HCT116 (cell line): ENCODE results near the gene POLR3GL.

Experiments
- CTCF ChIP-seq, 3 experiments: fragments of 200-600 bp in 1 of 3; sonication (generic) in 1 of 3; IDR thresholded peaks in 2 of 3; conservative IDR thresholded peaks in 1 of 3; 2 replicates each; pipeline ENCODE4 v1.5.1; 2012 to 2017; ENCODE audit warnings: low read depth in 2 of 3, low read length in 2 of 3, antibody characterized with exemption in 1 of 3, borderline replicate concordance in 1 of 3, control low read depth in 1 of 3, mild to moderate bottlenecking in 1 of 3, mixed read lengths in 1 of 3, mixed run types in 1 of 3, moderate library complexity in 1 of 3; ENCODE audit not compliant: insufficient read depth in 1 of 3
- POLR2A ChIP-seq: IDR thresholded peaks from 2 replicates; pipeline ENCODE4 v1.7.0; 2011; ENCODE audit warnings: borderline replicate concordance; ENCODE audit not compliant: insufficient read depth, insufficient read length; ENCODE audit errors: extremely low read depth
- POLR2AphosphoS5 ChIP-seq: IDR thresholded peaks from 2 replicates; pipeline ENCODE4 v1.6.1; 2011; ENCODE audit warnings: mild to moderate bottlenecking, low read depth, low read length, moderate library complexity
- TCF7L2 ChIP-seq: IDR thresholded peaks from 2 replicates; pipeline ENCODE4 v1.7.0; 2011; ENCODE audit warnings: borderline replicate concordance, inconsistent platforms; ENCODE audit not compliant: insufficient read depth, insufficient read length; ENCODE audit errors: extremely low read depth
- YY1 ChIP-seq: IDR thresholded peaks from 2 replicates; pipeline ENCODE4 v1.6.1; 2011; ENCODE audit warnings: low read length, low read depth, moderate library complexity, mild to moderate bottlenecking; ENCODE audit not compliant: insufficient replicate concordance; ENCODE audit errors: extremely low read depth

DNA sequence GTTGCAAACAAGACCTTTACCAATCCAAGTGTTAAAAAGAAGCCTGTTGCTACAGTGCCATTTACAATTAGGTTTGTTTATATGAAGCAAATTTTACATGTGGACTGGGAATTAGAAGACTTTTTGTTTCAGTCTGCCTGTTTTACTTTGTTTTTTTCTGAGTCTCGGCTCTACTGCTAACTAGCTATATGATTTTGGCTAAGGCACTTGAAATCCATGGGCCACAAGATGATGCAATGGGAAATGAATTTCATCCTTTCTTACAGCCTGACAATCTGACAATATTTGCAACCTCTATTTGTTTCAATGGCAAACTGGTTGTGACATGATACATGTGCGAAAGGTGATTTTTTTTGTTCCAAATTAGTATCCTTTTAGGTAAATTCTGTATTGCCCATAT is 42.2 kb upstream of the POLR3GL start:
- no peak for TF ChIP-seq POLR2A
- TF ChIP-seq CTCF (IDR thresholded peaks at IDR 0.05 in 2 of 3, conservative IDR thresholded peaks at IDR 0.05 in 1 of 3; ENCODE audit: borderline replicate concordance in 1 of 3, insufficient read depth in 1 of 3, low read depth in 2 of 3, low read length in 2 of 3) = no peak
- TF ChIP-seq POLR2AphosphoS5 = no peak
- no peak for TF ChIP-seq YY1
- no peak for TF ChIP-seq TCF7L2
